HG02884 (cell line): ENCODE data around the gene GHRH.

Experiments
- ATAC-seq: cut with Tn5 transposase; IDR thresholded peaks from one replicate; pipeline ENCODE4 v1.9.1; 2021; ENCODE audit warnings: mild to moderate bottlenecking, moderate library complexity; ENCODE audit not compliant: unreplicated experiment

The GHRH gene

GRCh38 chr20:37261714-37262113 lies at the start of gene GHRH:
Gene GHRH, minus strand, starts transcription at chr20:37261814. Its CDS starts 4,925 bp downstream, at chr20:37256889.
- no peak for ATAC-seq

GRCh38 chr20:37310951-37311350 lies 49.3 kb upstream of the GHRH start:
- no peak for ATAC-seq

GRCh38 chr20:37309936-37310590 lies 48.4 kb upstream of the GHRH start:
- no peak for ATAC-seq

GRCh38 chr20:37309290-37309689 lies 47.7 kb upstream of the GHRH start:
- ATAC-seq, result no peak

- ATAC-seq, result peak; percentile 97
Observed at GRCh38 chr20:37308086-37309050, 46.8 kb upstream of the GHRH start.

- ATAC-seq, result no peak
Observed at GRCh38 chr20:37305839-37306238, 44.2 kb upstream of the GHRH start.

GRCh38 chr20:37305079-37305478 lies 43.5 kb upstream of the GHRH start:
- no peak for ATAC-seq

- ATAC-seq, result no peak
Observed at GRCh38 chr20:37303637-37304036, 42.0 kb upstream of the GHRH start.

- no peak for ATAC-seq
Observed at GRCh38 chr20:37302981-37303380, 41.4 kb upstream of the GHRH start.

GRCh38 chr20:37301558-37301957 lies 39.9 kb upstream of the GHRH start:
- no peak for ATAC-seq

- no peak for ATAC-seq
Observed at GRCh38 chr20:37301120-37301519, 39.5 kb upstream of the GHRH start.

- no peak for ATAC-seq
Observed at GRCh38 chr20:37299718-37300528, 38.3 kb upstream of the GHRH start.

- no peak for ATAC-seq
Observed at GRCh38 chr20:37298190-37298939, 36.8 kb upstream of the GHRH start.

- no peak for ATAC-seq
Observed at GRCh38 chr20:37297066-37297736, 35.6 kb upstream of the GHRH start.

GRCh38 chr20:37296371-37296770 lies 34.8 kb upstream of the GHRH start:
- no peak for ATAC-seq

- no peak for ATAC-seq
Observed at GRCh38 chr20:37295595-37295994, 34.0 kb upstream of the GHRH start.

GRCh38 chr20:37295001-37295400 lies 33.4 kb upstream of the GHRH start:
- no peak for ATAC-seq

GRCh38 chr20:37294262-37294981 lies 32.8 kb upstream of the GHRH start:
- ATAC-seq, result no peak

GRCh38 chr20:37293301-37293943 lies 31.8 kb upstream of the GHRH start:
- no peak for ATAC-seq
